ENCODE data around the gene MCU.

DNA sequence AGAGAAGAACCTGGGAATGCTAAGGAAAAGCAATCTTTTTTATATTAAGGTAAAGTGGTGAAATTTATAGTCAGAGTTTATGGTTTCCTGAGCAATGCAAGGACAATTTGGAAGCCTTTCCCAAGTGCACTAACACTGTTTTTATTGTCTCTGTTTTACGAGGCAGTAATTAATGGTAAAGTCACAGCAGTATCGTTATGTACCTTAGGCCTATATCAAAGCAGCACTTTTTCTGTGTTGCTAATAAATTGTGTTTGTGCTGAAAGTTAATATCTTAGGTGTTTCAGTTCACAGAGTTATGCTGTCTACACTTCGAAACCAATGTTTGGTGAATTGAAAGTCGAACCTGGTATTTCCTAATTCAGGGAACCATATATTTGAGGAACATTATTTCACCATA lies 220.8 kb downstream of the MCU start:
- TF ChIP-seq, protein P1, sequence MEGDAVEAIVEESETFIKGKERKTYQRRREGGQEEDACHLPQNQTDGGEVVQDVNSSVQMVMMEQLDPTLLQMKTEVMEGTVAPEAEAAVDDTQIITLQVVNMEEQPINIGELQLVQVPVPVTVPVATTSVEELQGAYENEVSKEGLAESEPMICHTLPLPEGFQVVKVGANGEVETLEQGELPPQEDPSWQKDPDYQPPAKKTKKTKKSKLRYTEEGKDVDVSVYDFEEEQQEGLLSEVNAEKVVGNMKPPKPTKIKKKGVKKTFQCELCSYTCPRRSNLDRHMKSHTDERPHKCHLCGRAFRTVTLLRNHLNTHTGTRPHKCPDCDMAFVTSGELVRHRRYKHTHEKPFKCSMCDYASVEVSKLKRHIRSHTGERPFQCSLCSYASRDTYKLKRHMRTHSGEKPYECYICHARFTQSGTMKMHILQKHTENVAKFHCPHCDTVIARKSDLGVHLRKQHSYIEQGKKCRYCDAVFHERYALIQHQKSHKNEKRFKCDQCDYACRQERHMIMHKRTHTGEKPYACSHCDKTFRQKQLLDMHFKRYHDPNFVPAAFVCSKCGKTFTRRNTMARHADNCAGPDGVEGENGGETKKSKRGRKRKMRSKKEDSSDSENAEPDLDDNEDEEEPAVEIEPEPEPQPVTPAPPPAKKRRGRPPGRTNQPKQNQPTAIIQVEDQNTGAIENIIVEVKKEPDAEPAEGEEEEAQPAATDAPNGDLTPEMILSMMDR (optimal IDR thresholded peaks at IDR 0.05 in 1 of 3, IDR thresholded peaks at IDR 0.05 in 1 of 3, conservative IDR thresholded peaks at IDR 0.05 in 1 of 3; ENCODE audit: extremely low read depth in 1 of 3, insufficient read depth in 2 of 3, low read length in 3 of 3) = no peak
- no peak for TF ChIP-seq EZH2 (IDR thresholded peaks at IDR 0.05; ENCODE audit: low read length)

Data from keratinocyte (primary cell).